Rectal smooth muscle tissue (tissue), 1 donor: Measurements from ENCODE around the gene PSORS1C1.
"Not testable (repeated sequence)": the region's sequence is repeated elsewhere in the genome, so short reads cannot be mapped to it uniquely, and the experiment has no call there.

Experiments
- H3K27ac ChIP-seq: one replicate; pipeline ENCODE4 v1.7.0; 2013; ENCODE audit warnings: low read depth, low read length, inconsistent platforms
- H3K27me3 ChIP-seq: one replicate; pipeline ENCODE4 v1.7.0; 2013; ENCODE audit warnings: low read length; ENCODE audit not compliant: control insufficient read depth, insufficient read depth
- H3K36me3 ChIP-seq: one replicate; pipeline ENCODE4 v1.7.0; 2013; ENCODE audit warnings: low read length; ENCODE audit not compliant: control insufficient read depth, insufficient read depth
- H3K4me1 ChIP-seq: one replicate; pipeline ENCODE4 v1.7.0; 2013; ENCODE audit warnings: low read length; ENCODE audit not compliant: control insufficient read depth, insufficient read depth
- H3K4me3 ChIP-seq: one replicate; pipeline ENCODE4 v1.7.0; 2013; ENCODE audit warnings: low read length
- H3K9ac ChIP-seq: one replicate; pipeline ENCODE4 v1.7.0; 2013; ENCODE audit warnings: low read length

The PSORS1C1 gene

DNA sequence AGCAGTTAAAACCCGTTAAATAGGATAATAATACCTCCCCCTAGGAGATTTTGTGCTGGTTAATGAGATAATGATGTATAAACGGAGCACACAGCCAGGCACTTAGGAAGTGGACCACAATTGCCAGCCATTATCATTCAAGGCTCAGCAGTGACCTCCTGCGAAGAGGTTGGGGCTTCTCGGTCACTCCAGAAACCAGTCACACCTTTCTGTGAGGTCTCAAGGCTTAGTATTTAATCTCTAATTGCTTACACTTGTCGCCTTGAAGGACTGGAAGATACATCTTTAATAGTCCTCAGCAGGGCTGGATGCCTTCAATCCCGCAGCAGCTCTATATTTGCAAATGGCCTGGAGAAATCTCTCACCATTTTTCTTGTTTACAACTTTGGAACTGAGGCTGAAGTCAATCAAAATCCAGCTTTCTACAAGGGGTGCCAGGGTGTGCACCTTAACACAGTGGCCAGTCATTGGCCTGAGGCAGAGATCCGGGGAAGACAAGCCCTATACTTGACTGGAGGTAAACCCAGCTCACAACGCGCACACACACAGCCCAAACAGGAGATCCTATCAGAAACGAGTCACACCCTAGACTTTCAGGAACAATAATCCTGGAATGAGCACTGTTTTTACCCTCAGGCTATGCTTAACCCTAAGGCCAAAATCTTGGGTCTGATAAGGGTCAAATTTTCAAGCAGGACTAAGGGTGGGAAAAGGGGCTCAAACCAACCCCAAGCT is 54.7 kb downstream of the PSORS1C1 start:
- no peaks in the 10 kb centered on the region for H3K4me1 ChIP-seq
- no peak overlapping the region for H3K4me3 ChIP-seq
- no peaks in the 10 kb centered on the region for H3K27me3 ChIP-seq
- no peaks in the 10 kb centered on the region for H3K36me3 ChIP-seq
- H3K9ac ChIP-seq, result no peak overlapping the region
- no peak overlapping the region for H3K27ac ChIP-seq

GRCh38 chr6:31169858-31170599 is 55.4 kb downstream of the PSORS1C1 start:
- H3K27ac ChIP-seq, H3K27me3 ChIP-seq, H3K9ac ChIP-seq, H3K36me3 ChIP-seq, H3K4me1 ChIP-seq, H3K4me3 ChIP-seq: not testable (repeated sequence)

DNA sequence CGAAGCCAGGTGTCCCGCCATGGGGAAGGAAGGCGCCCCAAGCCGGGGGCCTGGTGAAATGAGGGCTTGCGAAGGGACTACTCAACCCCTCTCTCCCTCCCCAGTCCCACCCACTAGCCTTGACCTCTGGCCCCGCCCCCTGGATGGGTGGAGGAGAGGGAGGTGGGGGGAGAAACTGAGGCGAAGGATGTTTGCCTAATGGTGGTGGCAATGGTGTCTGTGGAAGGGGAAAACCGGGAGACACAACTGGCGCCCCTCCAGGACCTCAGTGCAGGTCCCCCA is 55.9 kb downstream of the PSORS1C1 start, which contains the start of gene POU5F1:
TSS of gene POU5F1 (minus strand) at position 83 of the 282 bp plus-strand sequence. CDS start at position 21, 62 bp downstream.
- Histone ChIP-seq H3K27ac (no peak within 1 kb of the TSS), H3K4me1 (no peaks in the 10 kb centered on the region), H3K27me3 (no peaks in the 10 kb centered on the region), H3K4me3 (no peak within 1 kb of the TSS), H3K36me3 (no peaks in the 10 kb centered on the region), H3K9ac (no peak within 1 kb of the TSS)

- H3K27me3 ChIP-seq, result no peaks in the 10 kb centered on the region
- H3K4me1 ChIP-seq, result no peaks in the 10 kb centered on the region
- no peak overlapping the region for H3K4me3 ChIP-seq
- no peaks in the 10 kb centered on the region for H3K36me3 ChIP-seq
- no peak overlapping the region for H3K27ac ChIP-seq
- H3K9ac ChIP-seq, result no peak overlapping the region
These were observed 56.5 kb downstream of the PSORS1C1 start for GRCh38 chr6:31170987-31171671.

DNA sequence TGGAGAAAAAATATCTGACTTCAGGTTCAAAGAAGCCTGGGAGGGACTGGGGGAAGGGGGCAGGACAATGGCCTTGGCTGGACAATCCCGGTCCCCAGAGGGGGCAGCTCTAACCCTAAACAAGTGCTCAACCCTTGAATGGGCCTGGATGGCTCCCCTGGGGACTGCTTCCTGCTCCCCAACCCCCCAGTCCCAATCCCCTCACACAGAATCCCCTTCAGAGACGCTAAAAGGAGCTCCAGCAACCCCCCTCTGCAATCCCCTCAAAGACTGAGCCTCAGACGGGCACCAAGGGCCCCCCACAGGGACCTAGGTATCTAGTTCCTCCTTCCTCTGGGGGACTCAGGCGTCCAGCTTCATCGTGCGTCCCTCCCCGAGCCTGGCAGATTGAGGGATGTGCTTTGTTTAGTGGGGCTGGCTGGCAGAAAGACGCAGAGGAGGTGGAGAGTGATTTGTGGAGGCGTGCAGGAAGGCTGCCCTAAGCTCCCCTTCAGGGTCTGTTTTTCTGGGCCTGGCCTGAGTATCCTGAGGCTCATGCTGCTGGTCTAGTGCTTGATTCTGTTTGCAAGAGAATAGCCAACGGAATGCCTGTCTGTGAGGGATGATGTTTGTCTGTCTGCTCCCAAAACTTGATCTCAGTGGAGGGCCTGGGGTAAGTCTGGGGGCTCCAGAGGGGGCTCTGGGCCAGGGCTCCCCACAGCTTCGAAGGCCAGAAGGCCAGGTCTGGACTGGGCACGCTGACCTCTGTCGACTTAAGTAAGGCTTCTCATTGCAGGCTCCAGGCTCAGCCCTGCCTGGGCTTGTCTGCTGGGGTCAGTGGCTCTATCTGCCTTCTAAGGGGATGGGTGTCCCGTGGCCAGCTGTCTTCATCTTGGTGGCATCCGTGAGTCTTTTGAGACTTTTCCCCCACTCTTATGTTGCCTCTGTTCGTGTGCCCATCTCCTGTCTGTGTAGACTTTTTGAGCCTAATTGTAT is 57.6 kb downstream of the PSORS1C1 start:
- H3K9ac ChIP-seq, result no peak overlapping the region
- no peaks in the 10 kb centered on the region for H3K36me3 ChIP-seq
- no peak overlapping the region for H3K4me3 ChIP-seq
- no peaks in the 10 kb centered on the region for H3K4me1 ChIP-seq
- no peaks in the 10 kb centered on the region for H3K27me3 ChIP-seq
- H3K27ac ChIP-seq, result no peak overlapping the region

DNA sequence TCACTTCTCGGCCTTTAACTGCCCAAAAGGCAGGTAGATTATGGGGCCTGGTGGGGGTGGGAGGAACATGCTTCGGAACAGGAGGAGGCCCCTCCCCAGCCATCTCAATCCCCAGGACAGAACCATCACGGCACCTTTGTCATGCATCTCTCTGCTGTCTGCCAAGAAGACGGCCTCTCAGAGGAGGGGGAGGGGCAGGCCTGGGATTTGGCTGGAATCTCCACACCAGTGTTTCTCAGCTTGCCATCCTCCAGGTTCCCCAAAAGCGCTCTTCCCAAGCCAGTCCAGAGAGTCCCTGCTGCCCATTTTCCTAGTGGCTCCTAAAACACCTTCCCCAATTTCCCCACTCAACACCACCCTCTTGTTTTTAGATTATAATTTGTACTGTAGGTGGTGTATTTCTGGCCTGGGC is 58.4 kb downstream of the PSORS1C1 start:
- Histone ChIP-seq H3K27ac (no peak overlapping the region), H3K9ac (no peak overlapping the region), H3K4me1 (no peaks in the 10 kb centered on the region), H3K4me3 (no peak overlapping the region), H3K27me3 (no peaks in the 10 kb centered on the region), H3K36me3 (no peaks in the 10 kb centered on the region)

DNA sequence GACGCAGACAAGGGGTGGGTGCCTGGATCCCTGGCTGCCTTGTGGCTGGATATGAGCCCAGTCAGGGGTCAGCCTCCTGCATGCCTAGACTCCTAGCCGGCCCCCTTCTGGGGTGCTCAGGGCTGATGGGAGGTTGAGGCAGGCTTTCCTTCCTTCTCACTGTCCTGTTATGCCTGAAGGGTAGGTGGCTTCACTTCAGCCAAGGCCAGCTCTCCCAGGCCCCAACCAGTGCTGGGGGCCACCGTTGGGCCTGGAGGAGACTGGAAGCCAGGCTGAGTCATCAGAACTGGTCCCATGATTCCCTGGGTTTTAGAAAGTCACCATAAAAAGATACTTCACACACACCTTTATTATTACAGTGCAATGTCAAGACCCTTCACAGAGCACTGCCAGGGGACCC is 58.8 kb downstream of the PSORS1C1 start:
- no peak overlapping the region for H3K9ac ChIP-seq
- no peaks in the 10 kb centered on the region for H3K36me3 ChIP-seq
- H3K4me1 ChIP-seq, result no peaks in the 10 kb centered on the region

GRCh38 chr6:31174378-31174777 is 59.8 kb downstream of the PSORS1C1 start:
- Histone ChIP-seq H3K27me3 (no peaks in the 10 kb centered on the region), H3K36me3 (no peaks in the 10 kb centered on the region), H3K4me1 (no peaks in the 10 kb centered on the region), H3K27ac (no peak overlapping the region), H3K9ac (no peak overlapping the region), H3K4me3 (no peak overlapping the region)

More for the DNA sequence above, 58.8 kb downstream of the PSORS1C1 start:
- H3K4me3 ChIP-seq, result no peak overlapping the region
- no peak overlapping the region for H3K27ac ChIP-seq
- no peaks in the 10 kb centered on the region for H3K27me3 ChIP-seq

DNA sequence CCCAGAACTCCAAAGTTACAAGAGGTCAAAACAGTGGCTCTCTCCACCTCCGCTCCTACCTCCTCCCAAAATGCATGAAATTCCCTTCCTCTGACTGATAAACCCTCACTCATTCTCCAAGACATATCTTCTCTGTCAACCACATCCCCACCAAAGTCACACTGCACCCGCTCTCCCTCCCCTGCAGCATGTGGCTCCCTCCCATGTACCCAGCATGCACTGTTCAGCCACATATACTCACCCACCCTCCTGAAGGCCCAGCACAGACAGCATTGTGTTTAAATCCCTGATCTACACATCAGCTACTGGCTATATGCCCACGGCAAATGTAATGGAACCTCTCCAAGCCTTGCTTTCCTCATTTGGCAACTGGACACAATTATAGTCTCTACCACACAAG is 61.4 kb downstream of the PSORS1C1 start:
- no peak overlapping the region for H3K9ac ChIP-seq
- no peaks in the 10 kb centered on the region for H3K4me1 ChIP-seq
- no peaks in the 10 kb centered on the region for H3K36me3 ChIP-seq
- H3K27me3 ChIP-seq, result no peaks in the 10 kb centered on the region
- no peak overlapping the region for H3K27ac ChIP-seq
- no peak overlapping the region for H3K4me3 ChIP-seq

- no peak overlapping the region for H3K4me3 ChIP-seq
- H3K27me3 ChIP-seq, result no peaks in the 10 kb centered on the region
- H3K36me3 ChIP-seq, result no peaks in the 10 kb centered on the region
- H3K9ac ChIP-seq, result no peak overlapping the region
- H3K4me1 ChIP-seq, result no peaks in the 10 kb centered on the region
- H3K27ac ChIP-seq, result no peak overlapping the region
These were observed 63.8 kb downstream of the PSORS1C1 start for GRCh38 chr6:31178143-31179041.

GRCh38 chr6:31179042-31179386 is 64.4 kb downstream of the PSORS1C1 start:
- H3K36me3 ChIP-seq, result no peaks in the 10 kb centered on the region
- H3K27me3 ChIP-seq, result no peaks in the 10 kb centered on the region
- H3K9ac ChIP-seq, result no peak overlapping the region
- no peak overlapping the region for H3K4me3 ChIP-seq
- no peak overlapping the region for H3K27ac ChIP-seq
- no peaks in the 10 kb centered on the region for H3K4me1 ChIP-seq
